CD14-positive monocyte (primary cell): Measurements from ENCODE around the gene ATG4D. TPM values are rescaled to one million over a fixed set of nuclear protein-coding genes. Genes with fewer than 3 reads are reported as not detected.

ENCODE experiments used
- DNase-seq, 3 donors: peaks; one replicate each; pipeline ENCODE4 v3.0.0-alpha.2; 2011 to 2022
- H2AFZ ChIP-seq: 2 replicates; pipeline ENCODE4 v1.6.0; 2012; ENCODE audit warnings: mild to moderate bottlenecking, low read depth, low read length, inconsistent platforms; ENCODE audit not compliant: insufficient read depth, poor library complexity, severe bottlenecking
- H3K27ac ChIP-seq, 2 donors: 1 replicate in 1 of 2; 2 replicates in 1 of 2; pipeline ENCODE4 v1.5.1; 2012 to 2013; ENCODE audit warnings: low read length in 2 of 2, control low read depth in 1 of 2, inconsistent platforms in 1 of 2, low read depth in 1 of 2, mild to moderate bottlenecking in 1 of 2
- H3K27me3 ChIP-seq, 2 donors: one replicate each; pipeline versions ENCODE4 v1.6.0 to v1.6.1; 2011 to 2013; ENCODE audit warnings: low read length in 2 of 2; ENCODE audit not compliant: control insufficient read depth in 2 of 2, insufficient read depth in 2 of 2
- H3K36me3 ChIP-seq, 2 donors: replicated peaks in 1 of 2; 1 replicate in 1 of 2; 2 replicates in 1 of 2; pipeline versions ENCODE4 v1.5.1 to v1.6.1; 2012 to 2013; ENCODE audit warnings: low read length in 2 of 2, control low read depth in 1 of 2, inconsistent platforms in 1 of 2, mild to moderate bottlenecking in 1 of 2; ENCODE audit not compliant: insufficient read depth in 2 of 2, control insufficient read depth in 1 of 2
- H3K4me1 ChIP-seq, 2 donors: 1 replicate in 1 of 2; 2 replicates in 1 of 2; pipeline versions ENCODE4 v1.5.1 to v1.6.1; 2012 to 2013; ENCODE audit warnings: low read length in 2 of 2, control low read depth in 1 of 2, inconsistent platforms in 1 of 2, mild to moderate bottlenecking in 1 of 2, moderate library complexity in 1 of 2; ENCODE audit not compliant: insufficient read depth in 2 of 2, control insufficient read depth in 1 of 2
- H3K4me2 ChIP-seq: replicated peaks from 2 replicates; pipeline ENCODE3; 2012; ENCODE audit warnings: low read length, moderate library complexity, mild to moderate bottlenecking; ENCODE audit not compliant: poor library complexity, severe bottlenecking; ENCODE audit errors: extremely low read depth
- H3K4me3 ChIP-seq, 3 experiments: fragments of 200-600 bp in 1 of 3; sonication (generic) in 1 of 3; replicated peaks in 1 of 3; 1 replicate in 2 of 3; 2 replicates in 1 of 3; pipeline ENCODE4 v1.5.1; 2011 to 2013; ENCODE audit warnings: low read length in 3 of 3, mild to moderate bottlenecking in 3 of 3, control low read depth in 2 of 3, low read depth in 2 of 3, inconsistent platforms in 1 of 3, moderate library complexity in 1 of 3
- H3K79me2 ChIP-seq: 2 replicates; pipeline ENCODE4 v1.6.0; 2012; ENCODE audit warnings: mild to moderate bottlenecking, control low read depth, inconsistent platforms, low read length, moderate library complexity; ENCODE audit not compliant: insufficient read depth
- H3K9ac ChIP-seq: 2 replicates; pipeline ENCODE4 v1.6.0; 2017; ENCODE audit warnings: low read length, mild to moderate bottlenecking; ENCODE audit not compliant: insufficient read depth, poor library complexity, severe bottlenecking
- H3K9me3 ChIP-seq, 2 donors: replicated peaks in 1 of 2; 1 replicate in 1 of 2; 2 replicates in 1 of 2; pipeline versions ENCODE4 v1.5.1 to v1.6.1; 2012 to 2013; ENCODE audit warnings: low read length in 2 of 2, control low read depth in 1 of 2; ENCODE audit not compliant: control insufficient read depth in 1 of 2, insufficient read depth in 1 of 2
- H4K20me1 ChIP-seq: 2 replicates; pipeline ENCODE4 v1.6.0; 2012; ENCODE audit warnings: mild to moderate bottlenecking, low read length, control low read depth, moderate library complexity; ENCODE audit not compliant: insufficient read depth
- H3K27ac Mint-ChIP-seq, 7 donors: one replicate each; pipeline ENCODE4 v1.8.0; 2020; ENCODE audit warnings: mild to moderate bottlenecking in 7 of 7, mixed read lengths in 7 of 7, moderate library complexity in 6 of 7, inconsistent platforms in 2 of 7
- H3K27me3 Mint-ChIP-seq, 3 donors: one replicate each; pipeline ENCODE4 v1.8.0; 2021 to 2022; ENCODE audit warnings: low read depth in 3 of 3, mild to moderate bottlenecking in 3 of 3, mixed read lengths in 3 of 3, moderate library complexity in 3 of 3, inconsistent platforms in 1 of 3
- H3K36me3 Mint-ChIP-seq, 2 donors: one replicate each; pipeline ENCODE4 v1.8.0; 2020; ENCODE audit warnings: mixed read lengths in 2 of 2, inconsistent platforms in 1 of 2, mild to moderate bottlenecking in 1 of 2
- H3K4me1 Mint-ChIP-seq: one replicate; pipeline ENCODE4 v1.8.0; 2020; ENCODE audit warnings: mild to moderate bottlenecking, mixed read lengths
- H3K4me3 Mint-ChIP-seq, 2 donors: one replicate each; pipeline ENCODE4 v1.8.0; 2020; ENCODE audit warnings: mild to moderate bottlenecking in 2 of 2, mixed read lengths in 2 of 2, moderate library complexity in 1 of 2
- H3K9me3 Mint-ChIP-seq, 7 donors: one replicate each; pipeline ENCODE4 v1.8.0; 2020 to 2022; ENCODE audit warnings: mixed read lengths in 7 of 7, mild to moderate bottlenecking in 6 of 7, moderate library complexity in 6 of 7, inconsistent platforms in 2 of 7
- WGBS: methylation state at CpG from one replicate; pipeline ENCODE4 v1.1.5; 2013; ENCODE audit warnings: missing lambda C conversion rate; ENCODE audit not compliant: insufficient coverage; 5-methylcytosine and 5-hydroxymethylcytosine counted together
- intact Hi-C, 2 donors: fragments of 100-400 bp; cut with micrococcal nuclease; formaldehyde crosslinking; loops; one replicate each; pipeline versions ENCODE4 v1.15.0 to v1.15.1; 2023
- polyA plus RNA-seq, 3 donors: library from polyadenylated mRNA; depleted of rRNA in 1 of 3; unstranded in 2 of 3; stranded (reverse) in 1 of 3; fragments of 300-500 nt in 2 of 3; fragments of >200 nt in 1 of 3; fragmentation: Illumina TruSeq in 2 of 3; gene quantifications; 1 replicate in 2 of 3; 2 replicates in 1 of 3; pipeline ENCODE4 v1.2.3, GENCODE V29; 2012 to 2021
- TF ChIP-seq, protein P1 (sequence below): fragments of 200-600 bp; IDR thresholded peaks from one replicate; pipeline ENCODE4 v1.8.0; 2022; ENCODE audit warnings: antibody characterized with exemption, mild to moderate bottlenecking

Gene ATG4D
- polyA plus RNA-seq, 3 donors: 10.7 to 52.8 (median 11.9) TPM

DNA sequence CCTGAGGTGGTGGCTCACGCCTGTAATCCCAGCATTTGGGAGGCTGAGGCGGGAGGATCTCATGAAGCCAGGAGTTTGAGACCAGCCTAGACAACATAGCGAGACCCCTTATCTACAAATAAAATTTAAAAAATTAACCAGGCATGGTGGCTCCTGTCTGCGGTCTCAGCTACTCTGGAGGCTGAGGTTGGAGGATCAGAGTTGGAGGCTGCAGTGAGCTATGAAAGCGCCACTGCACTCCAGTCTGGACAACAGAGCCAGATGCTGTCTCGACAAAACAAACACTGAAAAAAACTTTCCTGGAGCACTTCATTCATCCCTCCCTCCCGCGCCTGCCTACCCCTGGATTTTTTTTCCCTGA, 665 bp upstream of the ATG4D start:
- peak overlapping the region in 2 of 3 experiments; percentile 80 to 95 for H3K4me3 ChIP-seq
- H3K4me2 ChIP-seq: peak overlapping the region; percentile 89
- Mint-ChIP-seq H3K9me3 (peaks cover 0 to 3% (median 0%) of the 10 kb centered on the region in 7 donors), H3K27me3 (peaks cover 2 to 12% (median 5%) of the 10 kb centered on the region in 3 donors), H3K4me3 (peak overlapping the region; percentile 66 to 81), H3K27ac (peak overlapping the region in 5 of 7 donors; percentile 56 to 85 (median 71)), H3K36me3 (peaks cover 6 to 10% of the 10 kb centered on the region in 2 donors), H3K4me1 (peaks cover 33% of the 10 kb centered on the region)
- intact Hi-C loops: loop anchor here in 1 of 2 donors (2.0 to 5.0 kb wide), 2 partner anchors 24 to 154 kb away; partner anchors contain the start of gene KRI1
- peak overlapping the region; percentile 95 for H2AFZ ChIP-seq
- peaks cover 10% of the 10 kb centered on the region for H4K20me1 ChIP-seq
- peaks cover 30% of the 10 kb centered on the region for H3K79me2 ChIP-seq
- H3K27ac ChIP-seq: no peak overlapping the region
- H3K27me3 ChIP-seq: peaks cover 0 to 3% of the 10 kb centered on the region in 2 donors
- no peak for DNase-seq
- H3K9ac ChIP-seq: no peak overlapping the region
- H3K36me3 ChIP-seq: peaks cover 10 to 13% of the 10 kb centered on the region in 2 donors
- 60% methylated on average over 2 of the region's 8 CpGs for WGBS
- TF ChIP-seq, protein P1, sequence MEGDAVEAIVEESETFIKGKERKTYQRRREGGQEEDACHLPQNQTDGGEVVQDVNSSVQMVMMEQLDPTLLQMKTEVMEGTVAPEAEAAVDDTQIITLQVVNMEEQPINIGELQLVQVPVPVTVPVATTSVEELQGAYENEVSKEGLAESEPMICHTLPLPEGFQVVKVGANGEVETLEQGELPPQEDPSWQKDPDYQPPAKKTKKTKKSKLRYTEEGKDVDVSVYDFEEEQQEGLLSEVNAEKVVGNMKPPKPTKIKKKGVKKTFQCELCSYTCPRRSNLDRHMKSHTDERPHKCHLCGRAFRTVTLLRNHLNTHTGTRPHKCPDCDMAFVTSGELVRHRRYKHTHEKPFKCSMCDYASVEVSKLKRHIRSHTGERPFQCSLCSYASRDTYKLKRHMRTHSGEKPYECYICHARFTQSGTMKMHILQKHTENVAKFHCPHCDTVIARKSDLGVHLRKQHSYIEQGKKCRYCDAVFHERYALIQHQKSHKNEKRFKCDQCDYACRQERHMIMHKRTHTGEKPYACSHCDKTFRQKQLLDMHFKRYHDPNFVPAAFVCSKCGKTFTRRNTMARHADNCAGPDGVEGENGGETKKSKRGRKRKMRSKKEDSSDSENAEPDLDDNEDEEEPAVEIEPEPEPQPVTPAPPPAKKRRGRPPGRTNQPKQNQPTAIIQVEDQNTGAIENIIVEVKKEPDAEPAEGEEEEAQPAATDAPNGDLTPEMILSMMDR: no peak
- peaks cover 29 to 39% of the 10 kb centered on the region in 2 donors for H3K4me1 ChIP-seq
- H3K9me3 ChIP-seq: no peaks in the 10 kb centered on the region

DNA sequence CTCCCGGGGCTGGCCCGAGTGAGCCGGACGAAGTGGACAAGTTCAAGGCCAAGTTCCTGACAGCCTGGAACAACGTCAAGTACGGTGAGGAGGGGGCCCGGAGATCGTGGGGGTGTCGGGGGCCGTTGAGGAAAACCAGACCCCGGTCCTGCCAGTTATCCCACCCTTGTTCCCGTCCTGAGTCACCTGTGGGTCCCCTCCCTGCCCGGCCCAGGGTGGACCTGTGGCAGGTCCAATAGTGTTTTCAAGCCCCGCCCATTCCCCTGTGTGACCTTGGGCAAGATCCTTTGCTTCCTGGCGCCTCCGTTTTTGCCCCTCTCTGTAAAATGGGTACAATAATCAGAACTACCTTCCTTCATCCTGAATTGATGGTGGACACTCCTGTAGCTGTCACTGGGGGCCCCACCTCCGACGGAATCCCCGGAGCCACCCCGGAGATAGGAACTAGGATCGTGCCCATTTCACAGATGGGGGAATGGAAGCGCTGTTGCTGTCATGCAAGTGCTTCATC, 593 bp downstream of the ATG4D start:
- H3K9me3 Mint-ChIP-seq: peaks cover 0 to 3% (median 0%) of the 10 kb centered on the region in 7 donors
- no peaks in the 10 kb centered on the region for H3K27me3 ChIP-seq
- peaks cover 30% of the 10 kb centered on the region for H3K79me2 ChIP-seq
- H4K20me1 ChIP-seq: peaks cover 16% of the 10 kb centered on the region
- peaks cover 19 to 27% of the 10 kb centered on the region in 2 donors for H3K4me1 ChIP-seq
- 16% methylated on average over 9 of the region's 22 CpGs for WGBS
- H3K9me3 ChIP-seq: no peaks in the 10 kb centered on the region
- H3K9ac ChIP-seq: peak overlapping the region; percentile 88
- peak overlapping the region; percentile 89 for H3K4me2 ChIP-seq
- H3K27ac ChIP-seq: peak overlapping the region; percentile 28 to 83
- intact Hi-C loops: loop anchor here in 1 of 2 donors (2.0 to 5.0 kb wide), 2 partner anchors 17 to 153 kb away; no protein-coding TSS in a partner anchor
- TF ChIP-seq, protein P1: no peak
- peaks cover 18 to 23% of the 10 kb centered on the region in 2 donors for H3K36me3 Mint-ChIP-seq
- peak overlapping the region in 6 of 7 donors; percentile 35 to 89 (median 76) for H3K27ac Mint-ChIP-seq
- H3K4me3 Mint-ChIP-seq: peak overlapping the region; percentile 84 to 90
- peaks cover 2 to 6% (median 5%) of the 10 kb centered on the region in 3 donors for H3K27me3 Mint-ChIP-seq
- peaks cover 21% of the 10 kb centered on the region for H3K4me1 Mint-ChIP-seq
- peak overlapping the region; percentile 76 to 95 (median 80) for H3K4me3 ChIP-seq
- peak overlapping the region; percentile 95 for H2AFZ ChIP-seq
- H3K36me3 ChIP-seq: peaks cover 21 to 26% of the 10 kb centered on the region in 2 donors
- DNase-seq: no peak
